A549 (cell line): ENCODE measurements around the gene LRSAM1. TPM values are rescaled to one million over a fixed set of nuclear protein-coding genes. Genes with fewer than 3 reads are reported as not detected.

Experiments used
- ATAC-seq, 2 experiments: fragments of 200-7000 bp in 1 of 2; fragments of >200 bp in 1 of 2; cut with Nextera tagmentation in 1 of 2; cut with Tn5 transposase in 1 of 2; 3 replicates each; pipeline versions ENCODE4 v1.8.0 to v1.9.1; 2018 to 2020; ENCODE audit warnings: mild to moderate bottlenecking in 1 of 2, moderate library complexity in 1 of 2
- CTCF ChIA-PET: fragments of 300-600 bp; sonication (Branson Sonifier 250); formaldehyde crosslinking; extraction: SDS; loops from one replicate; lab custom pipeline; 2021; ENCODE audit warnings: antibody characterized with exemption, inconsistent platforms; lab: Yijun Ruan, JAX
- POLR2A ChIA-PET: fragments of 350-600 bp; formaldehyde crosslinking; extraction: SDS; loops from one replicate; lab custom pipeline; 2021; ENCODE audit warnings: antibody characterized with exemption, inconsistent platforms; lab: Yijun Ruan, JAX
- DNase-seq, 2 experiments: peaks; one replicate each; pipeline versions ENCODE4 v3.0.0 to v3.0.0-alpha.2; 2011 to 2016; ENCODE audit warnings: low read depth in 1 of 2, low spot score in 1 of 2
- FAIRE-seq: peaks from 2 replicates; lab custom pipeline; 2011; peaks lifted over from hg19 to GRCh38; lab: Jason Lieb, UNC
- H3K27ac ChIP-seq, 2 experiments: fragments of >200 bp; sonication (Bioruptor Twin); formaldehyde crosslinking; 3 replicates each; pipeline ENCODE4 v1.5.1; 2016 to 2017
- H3K4me1 ChIP-seq: fragments of >200 bp; sonication (Bioruptor Twin); formaldehyde crosslinking; 3 replicates; pipeline ENCODE4 v1.6.1; 2016
- H3K4me2 ChIP-seq: fragments of >200 bp; sonication (Bioruptor Twin); formaldehyde crosslinking; 3 replicates; pipeline ENCODE4 v1.6.1; 2016
- H3K4me3 ChIP-seq: fragments of >200 bp; sonication (Bioruptor Twin); formaldehyde crosslinking; 3 replicates; pipeline ENCODE4 v1.5.1; 2016
- H3K9me3 ChIP-seq: fragments of >200 bp; sonication (Bioruptor Twin); formaldehyde crosslinking; 3 replicates; pipeline ENCODE4 v1.6.1; 2016
- BCL3 ChIP-seq: fragments of >200 bp; sonication (Bioruptor Twin); formaldehyde crosslinking; IDR thresholded peaks from 3 replicates; pipeline ENCODE4 v1.6.1; 2016
- CEBPB ChIP-seq, 2 experiments: fragments of >200 bp in 1 of 2; sonication (Bioruptor Twin) in 1 of 2; formaldehyde crosslinking in 1 of 2; IDR thresholded peaks; 2 replicates each; pipeline ENCODE4 v1.6.1; 2012 to 2016
- CHD2 ChIP-seq: fragments of 150-350 bp; IDR thresholded peaks from 2 replicates; pipeline ENCODE4 v1.6.1; 2014; ENCODE audit warnings: low read length; ENCODE audit not compliant: partially characterized antibody
- CHD4 ChIP-seq: fragments of 200-600 bp; sonication (generic); IDR thresholded peaks from 2 replicates; pipeline ENCODE4 v1.6.1; 2016; ENCODE audit warnings: antibody characterized with exemption, mild to moderate bottlenecking, borderline replicate concordance
- EHMT2 ChIP-seq: fragments of 200-600 bp; sonication (generic); IDR thresholded peaks from 2 replicates; pipeline ENCODE4 v1.6.1; 2016; ENCODE audit warnings: antibody characterized with exemption, low read depth, mild to moderate bottlenecking, moderate library complexity
- ESRRA ChIP-seq: fragments of 150-350 bp; IDR thresholded peaks from 2 replicates; pipeline ENCODE4 v1.6.1; 2014; ENCODE audit warnings: mild to moderate bottlenecking, low read length, borderline replicate concordance
- FOSB ChIP-seq: fragments of 250-450 bp; sonication (Bioruptor Pico); IDR thresholded peaks from 2 replicates; pipeline ENCODE4 v1.5.0; 2020; ENCODE audit warnings: mild to moderate bottlenecking, moderate library complexity
- FOXS1 ChIP-seq: fragments of 250-450 bp; sonication (Bioruptor Pico); IDR thresholded peaks from 2 replicates; pipeline ENCODE4 v1.5.0; 2020; ENCODE audit warnings: mild to moderate bottlenecking, moderate library complexity
- HMGXB4 ChIP-seq: fragments of 250-450 bp; sonication (Bioruptor Pico); IDR thresholded peaks from 2 replicates; pipeline ENCODE4 v1.5.0; 2021; ENCODE audit warnings: mild to moderate bottlenecking, moderate library complexity, borderline replicate concordance
- JUNB ChIP-seq: fragments of >200 bp; sonication (Bioruptor Twin); formaldehyde crosslinking; IDR thresholded peaks from 2 replicates; pipeline ENCODE4 v1.6.1; 2016
- MAZ ChIP-seq: fragments of 150-350 bp; IDR thresholded peaks from 2 replicates; pipeline ENCODE4 v1.6.1; 2014; ENCODE audit warnings: antibody characterized with exemption, low read depth, low read length, borderline replicate concordance
- NPAS2 ChIP-seq: fragments of 250-450 bp; sonication (Bioruptor Pico); IDR thresholded peaks from 2 replicates; pipeline ENCODE4 v1.8.0; 2022; ENCODE audit warnings: mild to moderate bottlenecking, moderate library complexity, borderline replicate concordance
- PHF8 ChIP-seq: fragments of 200-600 bp; sonication (generic); IDR thresholded peaks from 2 replicates; pipeline ENCODE4 v1.6.1; 2016; ENCODE audit warnings: low read depth, mild to moderate bottlenecking, antibody characterized with exemption, moderate library complexity, borderline replicate concordance
- POLR2AphosphoS2 ChIP-seq: conservative IDR thresholded peaks from 2 replicates; pipeline ENCODE4 v1.6.1; 2012; ENCODE audit warnings: low read length, improper control_type of control experiment, inconsistent platforms
- RARB ChIP-seq: fragments of 250-450 bp; sonication (Bioruptor Pico); IDR thresholded peaks from 2 replicates; pipeline ENCODE4 v1.8.0; 2021; ENCODE audit warnings: mild to moderate bottlenecking, moderate library complexity
- RCOR1 ChIP-seq: fragments of 150-350 bp; IDR thresholded peaks from 2 replicates; pipeline ENCODE4 v1.6.1; 2014; ENCODE audit warnings: antibody characterized with exemption, low read length, low read depth
- REST ChIP-seq: fragments of 200-600 bp; sonication (generic); IDR thresholded peaks from 2 replicates; pipeline ENCODE4 v1.6.1; 2016; ENCODE audit warnings: antibody characterized with exemption, mild to moderate bottlenecking, moderate library complexity
- RFX5 ChIP-seq: fragments of 450-650 bp; IDR thresholded peaks from 2 replicates; pipeline ENCODE4 v1.7.1; 2014; ENCODE audit warnings: antibody characterized with exemption, mild to moderate bottlenecking, moderate library complexity
- RNF2 ChIP-seq: fragments of 200-600 bp; sonication (generic); IDR thresholded peaks from 2 replicates; pipeline ENCODE4 v1.6.1; 2016; ENCODE audit warnings: low read depth, mild to moderate bottlenecking, antibody characterized with exemption, moderate library complexity, borderline replicate concordance
- ZC3H11A ChIP-seq: fragments of 450-650 bp; IDR thresholded peaks from 2 replicates; pipeline ENCODE4 v1.6.1; 2014; ENCODE audit warnings: antibody characterized with exemption, mild to moderate bottlenecking
- ZFP36 ChIP-seq: fragments of 450-650 bp; IDR thresholded peaks from 2 replicates; pipeline ENCODE4 v1.6.1; 2014; ENCODE audit warnings: borderline replicate concordance; ENCODE audit not compliant: partially characterized antibody
- ZNF302 ChIP-seq: fragments of 250-450 bp; sonication (Bioruptor Pico); IDR thresholded peaks from 2 replicates; pipeline ENCODE4 v1.9.0; 2021; ENCODE audit warnings: inconsistent platforms, mild to moderate bottlenecking, moderate library complexity
- WGBS: methylation state at CpG from one replicate; pipeline ENCODE4 v1.1.6; 2017; ENCODE audit errors: missing lambda C conversion rate; 5-methylcytosine and 5-hydroxymethylcytosine counted together
- polyA plus RNA-seq, 4 experiments: library from polyadenylated mRNA; depleted of rRNA in 3 of 4; stranded (reverse); fragments of >200 nt; fragmentation: RNase III in 1 of 4; extraction: RNeasy Plus Mini Kit Qiagen cat#74134 plus additional on column Dnase treatment in 1 of 4; gene quantifications; 2 replicates in 3 of 4; 3 replicates in 1 of 4; pipeline ENCODE4 v1.2.3, GENCODE V29; 2011 to 2017

The LRSAM1 gene
- polyA plus RNA-seq, 2 of the 4 experiments (the other 2 are of a cell fraction): 5.1 to 10.0 TPM

GRCh38 chr9:127535834-127536233 is 84.5 kb downstream of the LRSAM1 start:
- Histone ChIP-seq H3K27ac (peak overlapping the region in 1 of 2 experiments; percentile 66; a peak in 3 of 6 replicates), H3K4me2 (no peak overlapping the region), H3K4me3 (no peak overlapping the region), H3K9me3 (no peaks in the 10 kb centered on the region), H3K4me1 (peaks cover 45% of the 10 kb centered on the region)
- 79% methylated on average over 14 of the region's 14 CpGs for WGBS
- no peak for TF ChIP-seq POLR2AphosphoS2
- no peak for TF ChIP-seq NPAS2
- no peak for TF ChIP-seq EHMT2
- TF ChIP-seq RARB: no peak
- no peak for TF ChIP-seq RFX5
- no peak for TF ChIP-seq ESRRA
- TF ChIP-seq FOSB (CRISPR knock-in tag): no peak
- no peak for TF ChIP-seq ZNF302 (CRISPR knock-in tag)
- no peak for TF ChIP-seq MAZ
- no peak for TF ChIP-seq CHD4
- TF ChIP-seq BCL3: no peak
- no peak for TF ChIP-seq JUNB
- no peak for TF ChIP-seq PHF8
- no peak for TF ChIP-seq FOXS1 (CRISPR knock-in tag)
- ATAC-seq: no peak
- no peak for FAIRE-seq
- CTCF ChIA-PET: interaction anchor here (1.6 to 11.4 kb wide), 6 partner anchors 9 to 199 kb away, joined by 3 to 88 read pairs (median 71); partner anchors contain the start of gene TOR2A
- POLR2A ChIA-PET: interaction anchor here (1.0 kb wide), 1 partner anchor 10 kb away, joined by 3 read pairs; no protein-coding TSS in a partner anchor
- DNase-seq: no peak

- Histone ChIP-seq H3K27ac (peak overlapping the region in 1 of 2 experiments; percentile 66; a peak in 3 of 6 replicates), H3K4me3 (no peak overlapping the region), H3K4me1 (peaks cover 52% of the 10 kb centered on the region), H3K9me3 (no peaks in the 10 kb centered on the region), H3K4me2 (no peak overlapping the region)
- CTCF ChIA-PET: interaction anchor here (0.9 to 11.4 kb wide), 6 partner anchors 10 to 51 kb away, joined by 3 to 88 read pairs (median 71); no protein-coding TSS in a partner anchor
- POLR2A ChIA-PET: interaction anchor here (1.0 kb wide), 1 partner anchor 9 kb away, joined by 3 read pairs; no protein-coding TSS in a partner anchor
- FAIRE-seq (no peak), DNase-seq (no peak), ATAC-seq (no peak)
- 84% methylated on average over 8 of the region's 8 CpGs for WGBS
- no peak for TF ChIP-seq CHD4
- no peak for TF ChIP-seq ZFP36
- no peak for TF ChIP-seq EHMT2
- TF ChIP-seq RNF2: no peak
- no peak for TF ChIP-seq CHD2
- no peak for TF ChIP-seq CEBPB (IDR thresholded peaks at IDR 0.05)
- TF ChIP-seq JUNB: no peak
- TF ChIP-seq, all 56 proteins: peak for 0
These were observed 85.2 kb downstream of the LRSAM1 start for GRCh38 chr9:127536499-127536898.

GRCh38 chr9:127537014-127537413 is 85.7 kb downstream of the LRSAM1 start:
- peaks cover 57% of the 10 kb centered on the region for H3K4me1 ChIP-seq
- no peak for FAIRE-seq
- DNase-seq: no peak
- POLR2A ChIA-PET: no interaction called here
- no peak for TF ChIP-seq BCL3
- TF ChIP-seq JUNB: no peak
- no peak for TF ChIP-seq ZC3H11A
- TF ChIP-seq RCOR1: no peak
- TF ChIP-seq POLR2AphosphoS2: no peak
- TF ChIP-seq CHD4: no peak
- TF ChIP-seq HMGXB4 (CRISPR knock-in tag): no peak
- TF ChIP-seq REST: no peak
- H3K4me3 ChIP-seq: no peak overlapping the region
- ATAC-seq: no peak
- CTCF ChIA-PET: interaction anchor here (0.8 to 11.4 kb wide), 13 partner anchors 10 to 322 kb away, joined by 3 to 88 read pairs (median 4); partner anchors contain the start of gene TOR2A
- no peak overlapping the region for H3K4me2 ChIP-seq
- 76% methylated on average over 8 of the region's 8 CpGs for WGBS
- H3K27ac ChIP-seq: peak overlapping the region in 1 of 2 experiments; percentile 66; a peak in 3 of 6 replicates
- no peaks in the 10 kb centered on the region for H3K9me3 ChIP-seq
